GM23248 (cell line): ENCODE results near the gene GABPB1.

Source experiments
- EZH2 ChIP-seq: fragments of 200-600 bp; sonication (generic); IDR thresholded peaks from 2 replicates; pipeline ENCODE4 v1.6.1; 2018; ENCODE audit warnings: antibody characterized with exemption, mild to moderate bottlenecking; ENCODE audit not compliant: insufficient read depth, poor library complexity, severe bottlenecking
- EZH2phosphoT487 ChIP-seq: fragments of 200-600 bp; sonication (generic); IDR thresholded peaks from 2 replicates; pipeline ENCODE4 v1.6.1; 2018; ENCODE audit warnings: antibody characterized with exemption, moderate library complexity, mild to moderate bottlenecking, low read depth; ENCODE audit not compliant: insufficient read depth

- TF ChIP-seq EZH2 = no peak
- TF ChIP-seq EZH2phosphoT487 = no peak
These were observed 95.7 kb downstream of the GABPB1 start for GRCh38 chr15:50259276-50259675.
